Transverse colon (tissue), 4 donors: ENCODE data around the gene MCF2L2. TPM values are rescaled to one million over a fixed set of nuclear protein-coding genes. Genes with fewer than 3 reads are reported as not detected.

Experiments
- DNase-seq: peaks from one replicate; pipeline ENCODE4 v3.0.0-alpha.2; 2019
- H3K27ac ChIP-seq, 4 donors: fragments of 200-600 bp; sonication (generic); 2 replicates each; pipeline ENCODE4 v1.5.1; 2016 to 2018; ENCODE audit warnings: inconsistent platforms in 4 of 4
- H3K27me3 ChIP-seq: fragments of 200-600 bp; sonication (generic); 2 replicates; pipeline ENCODE4 v1.5.1; 2017; ENCODE audit warnings: inconsistent platforms
- H3K36me3 ChIP-seq, 4 donors: fragments of 200-600 bp; sonication (generic); 2 replicates each; pipeline ENCODE4 v1.5.1; 2017 to 2019; ENCODE audit warnings: inconsistent platforms in 4 of 4
- H3K4me1 ChIP-seq, 4 donors: fragments of 200-600 bp; sonication (generic); 2 replicates each; pipeline ENCODE4 v1.5.1; 2017 to 2020; ENCODE audit warnings: inconsistent platforms in 4 of 4
- H3K4me3 ChIP-seq, 4 donors: fragments of 200-600 bp; sonication (generic); 1 replicate in 1 of 4; 2 replicates in 3 of 4; pipeline versions ENCODE4 v1.5.1 to v1.6.1; 2017 to 2019; ENCODE audit warnings: inconsistent platforms in 4 of 4
- H3K9me3 ChIP-seq, 2 donors: fragments of 200-600 bp; sonication (generic); 2 replicates each; pipeline ENCODE4 v1.5.1; 2017 to 2019; ENCODE audit warnings: inconsistent platforms in 2 of 2
- EP300 ChIP-seq: sonication (generic); formaldehyde crosslinking; IDR thresholded peaks from one replicate; pipeline ENCODE4 v1.6.1; 2017; ENCODE audit warnings: antibody characterized with exemption, low read depth
- POLR2A ChIP-seq: fragments of 450-650 bp; IDR thresholded peaks from one replicate; pipeline ENCODE4 v1.6.1; 2016; ENCODE audit warnings: antibody characterized with exemption, mild to moderate bottlenecking, moderate library complexity
- POLR2AphosphoS5 ChIP-seq, 3 donors: sonication (generic); formaldehyde crosslinking; IDR thresholded peaks; one replicate each; pipeline ENCODE4 v1.6.1; 2016; ENCODE audit warnings: antibody characterized with exemption in 3 of 3
- WGBS, 2 donors: methylation state at CpG; one replicate each; pipeline ENCODE4 v1.1.5; 2018; ENCODE audit warnings: low coverage in 1 of 2; 5-methylcytosine and 5-hydroxymethylcytosine counted together
- in situ Hi-C, 4 donors: fragments of 200-750 bp; cut with MboI; loops; one replicate each; pipeline versions ENCODE4 v1.15.0 to v1.15.1; 2017; ENCODE audit warnings: low sequenced_read_pairs in 3 of 4, low pct_ligation_motif_present in 1 of 4, low pct_unique_long_range_greater_than_20kb in 1 of 4
- intact Hi-C: fragments of 100-400 bp; cut with DNase I; formaldehyde crosslinking; loops from one replicate; pipeline ENCODE4 v1.15.1; 2023; ENCODE audit warnings: low total_unique reads
- total RNA-seq, 4 donors: library from RNA; depleted of rRNA; stranded (reverse); fragments of >200 nt; gene quantifications; one replicate each; pipeline ENCODE4 v1.1.0, GENCODE V29; 2016
- TF ChIP-seq, protein P1 (sequence below), 5 experiments: fragments of 200-600 bp in 3 of 5; fragments of 450-650 bp in 2 of 5; sonication (generic) in 3 of 5; IDR thresholded peaks; 1 replicate in 2 of 5; 2 replicates in 3 of 5; pipeline ENCODE4 v1.5.1; 2016 to 2017; ENCODE audit warnings: antibody characterized with exemption in 5 of 5, inconsistent platforms in 3 of 5, mild to moderate bottlenecking in 2 of 5, moderate library complexity in 1 of 5

MCF2L2 gene
- total RNA-seq, 4 donors from 2014 or later: 0.20 to 3.7 (median 2.0) TPM

GRCh38 chr3:183264268-183264667 lies 164.2 kb downstream of the MCF2L2 start:
- 54 to 65% methylated on average over 5 of the region's 5 CpGs for WGBS, 2 donors
- TF ChIP-seq EP300: no peak
- TF ChIP-seq POLR2A: no peak
- no peak for TF ChIP-seq POLR2AphosphoS5 (IDR thresholded peaks at IDR 0.05)
- TF ChIP-seq, protein P1, sequence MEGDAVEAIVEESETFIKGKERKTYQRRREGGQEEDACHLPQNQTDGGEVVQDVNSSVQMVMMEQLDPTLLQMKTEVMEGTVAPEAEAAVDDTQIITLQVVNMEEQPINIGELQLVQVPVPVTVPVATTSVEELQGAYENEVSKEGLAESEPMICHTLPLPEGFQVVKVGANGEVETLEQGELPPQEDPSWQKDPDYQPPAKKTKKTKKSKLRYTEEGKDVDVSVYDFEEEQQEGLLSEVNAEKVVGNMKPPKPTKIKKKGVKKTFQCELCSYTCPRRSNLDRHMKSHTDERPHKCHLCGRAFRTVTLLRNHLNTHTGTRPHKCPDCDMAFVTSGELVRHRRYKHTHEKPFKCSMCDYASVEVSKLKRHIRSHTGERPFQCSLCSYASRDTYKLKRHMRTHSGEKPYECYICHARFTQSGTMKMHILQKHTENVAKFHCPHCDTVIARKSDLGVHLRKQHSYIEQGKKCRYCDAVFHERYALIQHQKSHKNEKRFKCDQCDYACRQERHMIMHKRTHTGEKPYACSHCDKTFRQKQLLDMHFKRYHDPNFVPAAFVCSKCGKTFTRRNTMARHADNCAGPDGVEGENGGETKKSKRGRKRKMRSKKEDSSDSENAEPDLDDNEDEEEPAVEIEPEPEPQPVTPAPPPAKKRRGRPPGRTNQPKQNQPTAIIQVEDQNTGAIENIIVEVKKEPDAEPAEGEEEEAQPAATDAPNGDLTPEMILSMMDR (IDR thresholded peaks at IDR 0.05): no peak
- in situ Hi-C loops: no loop called here
- Histone ChIP-seq H3K4me1 (peaks cover 11 to 96% (median 75%) of the 10 kb centered on the region in 4 donors), H3K27me3 (no peaks in the 10 kb centered on the region), H3K9me3 (no peaks in the 10 kb centered on the region), H3K27ac (peak overlapping the region; percentile 74 to 78 (median 76)), H3K4me3 (no peak overlapping the region), H3K36me3 (no peaks in the 10 kb centered on the region)
- no peak for DNase-seq
- intact Hi-C loops: no loop called here

- intact Hi-C loops (no loop called here), in situ Hi-C loops (no loop called here)
- 83 to 100% methylated on average over 2 to 3 of the region's 3 CpGs for WGBS, 2 donors
- Histone ChIP-seq H3K4me1 (peaks cover 11 to 97% (median 85%) of the 10 kb centered on the region in 4 donors), H3K4me3 (no peak overlapping the region), H3K27me3 (no peaks in the 10 kb centered on the region), H3K9me3 (no peaks in the 10 kb centered on the region), H3K27ac (peak overlapping the region in 3 of 4 donors; percentile 13 to 74 (median 39)), H3K36me3 (no peaks in the 10 kb centered on the region)
- DNase-seq: no peak
- TF ChIP-seq POLR2A: no peak
- TF ChIP-seq, protein P1 (IDR thresholded peaks at IDR 0.05): no peak
- TF ChIP-seq EP300: no peak
- TF ChIP-seq POLR2AphosphoS5 (IDR thresholded peaks at IDR 0.05): no peak
Observed at GRCh38 chr3:183262875-183263378, 165.5 kb downstream of the MCF2L2 start.

- peaks cover 11 to 84% (median 74%) of the 10 kb centered on the region in 4 donors for H3K4me1 ChIP-seq
Observed at GRCh38 chr3:183261151-183261724, 167.2 kb downstream of the MCF2L2 start.

DNA sequence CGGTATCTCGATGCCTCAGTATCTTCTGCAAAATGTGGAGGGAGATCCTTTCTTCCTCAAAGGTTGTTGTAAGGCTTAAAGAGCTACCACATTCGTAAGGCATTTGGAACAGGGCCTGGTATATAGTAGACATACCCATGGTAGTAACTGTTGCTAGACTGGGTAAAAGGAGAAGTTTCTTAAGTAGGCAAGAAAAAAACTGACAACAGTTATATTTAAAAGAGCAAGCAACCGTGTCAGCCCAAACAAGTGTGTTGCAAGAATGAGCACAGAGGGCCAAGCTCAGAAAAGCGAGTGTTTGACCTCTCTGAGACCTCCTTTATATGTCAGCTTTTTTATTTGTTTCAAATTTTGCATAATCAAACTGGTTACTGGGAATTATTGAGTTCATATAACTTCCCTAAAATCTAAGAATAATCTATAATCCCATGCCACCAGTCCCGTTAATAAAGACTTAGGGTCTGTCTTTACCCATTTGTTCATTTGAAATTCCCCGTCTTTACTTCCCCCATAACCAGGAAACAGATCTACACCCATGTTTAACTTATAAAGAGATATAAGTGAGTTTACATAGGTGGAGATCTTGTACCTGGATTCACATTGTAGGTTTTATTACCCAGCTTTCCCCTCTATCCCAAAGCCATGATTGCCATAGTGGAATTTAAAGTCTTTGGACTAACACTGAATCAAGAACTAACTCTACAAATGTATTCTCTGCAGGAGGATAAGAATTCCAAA lies 168.1 kb downstream of the MCF2L2 start:
- Histone ChIP-seq H3K9me3 (no peaks in the 10 kb centered on the region), H3K4me3 (no peak overlapping the region), H3K27ac (peak overlapping the region; percentile 68 to 78 (median 72)), H3K4me1 (peaks cover 7 to 80% (median 68%) of the 10 kb centered on the region in 4 donors), H3K27me3 (no peaks in the 10 kb centered on the region), H3K36me3 (no peaks in the 10 kb centered on the region)
- TF ChIP-seq POLR2AphosphoS5 (IDR thresholded peaks at IDR 0.05): peak in 2 of 3 donors; percentile 24 to 29
- TF ChIP-seq, protein P1 (IDR thresholded peaks at IDR 0.05): no peak
- 36 to 44% methylated on average over 5 to 7 of the region's 7 CpGs for WGBS, 2 donors
- DNase-seq: no peak
- intact Hi-C loops (no loop called here), in situ Hi-C loops (no loop called here)

More at GRCh38 chr3:183261151-183261724, 167.2 kb downstream of the MCF2L2 start:
- Histone ChIP-seq H3K9me3 (no peaks in the 10 kb centered on the region), H3K27me3 (no peaks in the 10 kb centered on the region), H3K36me3 (no peaks in the 10 kb centered on the region), H3K27ac (peak overlapping the region; percentile 68 to 78 (median 72)), H3K4me3 (peak overlapping the region in 1 of 4 donors; percentile 7)
- DNase-seq: no peak
- WGBS, 2 donors: 61 to 62% methylated on average over 5 of the region's 5 CpGs
- intact Hi-C loops: no loop called here
- in situ Hi-C loops: no loop called here
- TF ChIP-seq, protein P1 (IDR thresholded peaks at IDR 0.05): no peak
- TF ChIP-seq POLR2AphosphoS5 (IDR thresholded peaks at IDR 0.05): no peak
- no peak for TF ChIP-seq POLR2A
- TF ChIP-seq EP300: no peak
